Activated CD4-positive, alpha-beta T cell treated with anti-CD3 and anti-CD28 coated beads for 36 hours (primary cell): ENCODE results near the gene SH3RF2. TPM values are rescaled to one million over a fixed set of nuclear protein-coding genes. Genes with fewer than 3 reads are reported as not detected.

Experiments
- ATAC-seq: fragments of 200-7000 bp; cut with Tn5 transposase; one replicate; pipeline ENCODE4 v1.10.0; 2021; ENCODE audit warnings: mild to moderate bottlenecking, moderate library complexity
- CTCF ChIA-PET: fragments of 350-600 bp; sonication (Branson Sonifier 250); formaldehyde crosslinking; loops from one replicate; lab custom pipeline; 2021; ENCODE audit warnings: antibody characterized with exemption; lab: Charles Lee
- POLR2A ChIA-PET: fragments of 350-600 bp; sonication (Branson Sonifier 250); formaldehyde crosslinking; loops from one replicate; lab custom pipeline; 2021; ENCODE audit warnings: antibody characterized with exemption, inconsistent platforms; lab: Charles Lee
- DNase-seq: peaks from one replicate; pipeline ENCODE4 v3.0.0-alpha.2; 2020
- H3K27ac Mint-ChIP-seq: one replicate; pipeline ENCODE4 v1.8.0; 2021; ENCODE audit warnings: mixed read lengths
- H3K27me3 Mint-ChIP-seq: one replicate; pipeline ENCODE4 v1.8.0; 2021; ENCODE audit warnings: mixed read lengths
- H3K36me3 Mint-ChIP-seq: one replicate; pipeline ENCODE4 v1.8.0; 2021; ENCODE audit warnings: low read depth, mixed read lengths
- H3K4me1 Mint-ChIP-seq: one replicate; pipeline ENCODE4 v1.8.0; 2021; ENCODE audit warnings: mixed read lengths
- H3K4me3 Mint-ChIP-seq: one replicate; pipeline ENCODE4 v1.8.0; 2021; ENCODE audit warnings: mild to moderate bottlenecking, moderate library complexity, mixed read lengths
- H3K9me3 Mint-ChIP-seq: one replicate; pipeline ENCODE4 v1.8.0; 2021; ENCODE audit warnings: low read depth, mixed read lengths
- intact Hi-C, 2 experiments: fragments of 100-400 bp; cut with DNase I in 1 of 2; cut with micrococcal nuclease in 1 of 2; formaldehyde crosslinking; loops; one replicate each; pipeline versions ENCODE4 v1.14.2 to v1.15.1; 2022 to 2024; cut with DNase I, micrococcal nuclease
- total RNA-seq, 2 experiments: library from RNA; stranded (reverse); gene quantifications; one replicate each; pipeline ENCODE4 v1.2.3, GENCODE V29; 2021

Gene SH3RF2
- total RNA-seq, 2 experiments from 2014 or later: 0.43 to 0.63 TPM

- H3K27me3 Mint-ChIP-seq: peaks cover 6% of the 10 kb centered on the region
- H3K36me3 Mint-ChIP-seq: no peaks in the 10 kb centered on the region
- H3K4me3 Mint-ChIP-seq: no peak overlapping the region
- peaks cover 4% of the 10 kb centered on the region for H3K4me1 Mint-ChIP-seq
- H3K9me3 Mint-ChIP-seq: no peaks in the 10 kb centered on the region
- H3K27ac Mint-ChIP-seq: no peak overlapping the region
- intact Hi-C loops: no loop called here
- CTCF ChIA-PET: interaction anchor here (0.6 kb wide), 2 partner anchors 167 to 266 kb away, joined by 3 to 4 read pairs; no protein-coding TSS in a partner anchor
- ATAC-seq (no peak), DNase-seq (no peak)
- POLR2A ChIA-PET: no interaction called here
Observed at GRCh38 chr5:145979270-145980223, 43.2 kb downstream of the SH3RF2 start.

- intact Hi-C loops: no loop called here
- Mint-ChIP-seq H3K36me3 (no peaks in the 10 kb centered on the region), H3K4me1 (peaks cover 4% of the 10 kb centered on the region), H3K27me3 (peaks cover 6% of the 10 kb centered on the region), H3K9me3 (no peaks in the 10 kb centered on the region), H3K27ac (no peak overlapping the region), H3K4me3 (no peak overlapping the region)
- ATAC-seq (no peak), DNase-seq (no peak)
- ChIA-PET POLR2A (no interaction called here), CTCF (interaction anchor here (0.6 kb wide), 2 partner anchors 167 to 266 kb away, joined by 3 to 4 read pairs; no protein-coding TSS in a partner anchor)
Observed at GRCh38 chr5:145980259-145980658, 43.9 kb downstream of the SH3RF2 start.

- POLR2A ChIA-PET: interaction anchor here (0.6 kb wide), 1 partner anchor 46 kb away, joined by 5 read pairs; no protein-coding TSS in a partner anchor
Observed at GRCh38 chr5:145980718-145981117, 44.3 kb downstream of the SH3RF2 start.

GRCh38 chr5:145981589-145982571 lies 45.5 kb downstream of the SH3RF2 start:
- Mint-ChIP-seq H3K4me1 (no peaks in the 10 kb centered on the region), H3K27me3 (peaks cover 6% of the 10 kb centered on the region), H3K36me3 (no peaks in the 10 kb centered on the region), H3K4me3 (no peak overlapping the region), H3K9me3 (no peaks in the 10 kb centered on the region), H3K27ac (no peak overlapping the region)
- ChIA-PET POLR2A (interaction anchor here (0.6 kb wide), 1 partner anchor 47 kb away, joined by 5 read pairs; no protein-coding TSS in a partner anchor), CTCF (interaction anchor here (0.7 kb wide), 1 partner anchor 65 kb away, joined by 3 read pairs; no protein-coding TSS in a partner anchor)
- intact Hi-C loops: no loop called here
- ATAC-seq (no peak), DNase-seq (no peak)

More at GRCh38 chr5:145980718-145981117, 44.3 kb downstream of the SH3RF2 start:
- no peak overlapping the region for H3K4me3 Mint-ChIP-seq
- H3K4me1 Mint-ChIP-seq: peaks cover 4% of the 10 kb centered on the region
- no peaks in the 10 kb centered on the region for H3K9me3 Mint-ChIP-seq
- no peaks in the 10 kb centered on the region for H3K36me3 Mint-ChIP-seq
- peaks cover 6% of the 10 kb centered on the region for H3K27me3 Mint-ChIP-seq
- no peak for ATAC-seq
- no peak overlapping the region for H3K27ac Mint-ChIP-seq
- CTCF ChIA-PET: interaction anchor here (0.6 to 0.7 kb wide), 2 partner anchors 168 to 243 kb away, joined by 4 read pairs; no protein-coding TSS in a partner anchor
- intact Hi-C loops: no loop called here
- DNase-seq: no peak

- ATAC-seq (no peak), DNase-seq (no peak)
- Mint-ChIP-seq H3K27me3 (peaks cover 6% of the 10 kb centered on the region), H3K27ac (no peak overlapping the region), H3K36me3 (no peaks in the 10 kb centered on the region), H3K4me1 (no peaks in the 10 kb centered on the region), H3K9me3 (no peaks in the 10 kb centered on the region), H3K4me3 (no peak overlapping the region)
- POLR2A ChIA-PET: no interaction called here
- CTCF ChIA-PET: no interaction called here
- intact Hi-C loops: no loop called here
Observed at GRCh38 chr5:145982572-145983318, 46.4 kb downstream of the SH3RF2 start.

GRCh38 chr5:145983446-145983845 lies 47.1 kb downstream of the SH3RF2 start:
- ChIA-PET POLR2A (no interaction called here), CTCF (no interaction called here)
- intact Hi-C loops: no loop called here
- DNase-seq (no peak), ATAC-seq (no peak)
- H3K36me3 Mint-ChIP-seq: no peaks in the 10 kb centered on the region
- no peaks in the 10 kb centered on the region for H3K9me3 Mint-ChIP-seq
- H3K4me3 Mint-ChIP-seq: no peak overlapping the region
- no peaks in the 10 kb centered on the region for H3K4me1 Mint-ChIP-seq
- H3K27me3 Mint-ChIP-seq: peaks cover 6% of the 10 kb centered on the region
- no peak overlapping the region for H3K27ac Mint-ChIP-seq

GRCh38 chr5:145984072-145984471 lies 47.7 kb downstream of the SH3RF2 start:
- intact Hi-C loops: no loop called here
- DNase-seq (no peak), ATAC-seq (no peak)
- ChIA-PET CTCF (no interaction called here), POLR2A (no interaction called here)
- Mint-ChIP-seq H3K36me3 (no peaks in the 10 kb centered on the region), H3K27me3 (peaks cover 6% of the 10 kb centered on the region), H3K4me1 (no peaks in the 10 kb centered on the region), H3K4me3 (no peak overlapping the region), H3K9me3 (no peaks in the 10 kb centered on the region), H3K27ac (no peak overlapping the region)

GRCh38 chr5:145987856-145988255 lies 51.5 kb downstream of the SH3RF2 start:
- H3K4me1 Mint-ChIP-seq: no peaks in the 10 kb centered on the region
- ATAC-seq (no peak), DNase-seq (no peak)
- intact Hi-C loops: no loop called here
- no peak overlapping the region for H3K27ac Mint-ChIP-seq
- no peaks in the 10 kb centered on the region for H3K36me3 Mint-ChIP-seq
- peaks cover 7% of the 10 kb centered on the region for H3K27me3 Mint-ChIP-seq
- no peak overlapping the region for H3K4me3 Mint-ChIP-seq
- ChIA-PET CTCF (interaction anchor here (0.7 kb wide), 1 partner anchor 162 kb away, joined by 4 read pairs; no protein-coding TSS in a partner anchor), POLR2A (no interaction called here)
- peaks cover 2% of the 10 kb centered on the region for H3K9me3 Mint-ChIP-seq

GRCh38 chr5:145988993-145989392 lies 52.6 kb downstream of the SH3RF2 start:
- Mint-ChIP-seq H3K27me3 (peaks cover 7% of the 10 kb centered on the region), H3K36me3 (no peaks in the 10 kb centered on the region), H3K4me3 (no peak overlapping the region), H3K9me3 (peaks cover 5% of the 10 kb centered on the region), H3K4me1 (no peaks in the 10 kb centered on the region), H3K27ac (no peak overlapping the region)
- no peak for ATAC-seq
- POLR2A ChIA-PET: no interaction called here
- DNase-seq: no peak
- intact Hi-C loops: no loop called here
- CTCF ChIA-PET: no interaction called here

- peaks cover 9% of the 10 kb centered on the region for H3K9me3 Mint-ChIP-seq
- intact Hi-C loops: no loop called here
- H3K36me3 Mint-ChIP-seq: no peaks in the 10 kb centered on the region
- DNase-seq: no peak
- H3K4me3 Mint-ChIP-seq: no peak overlapping the region
- H3K27ac Mint-ChIP-seq: no peak overlapping the region
- ATAC-seq: no peak
- ChIA-PET POLR2A (no interaction called here), CTCF (no interaction called here)
- peaks cover 7% of the 10 kb centered on the region for H3K27me3 Mint-ChIP-seq
- H3K4me1 Mint-ChIP-seq: no peaks in the 10 kb centered on the region
Observed at GRCh38 chr5:145989428-145989827, 53.0 kb downstream of the SH3RF2 start.
